Type B pancreatic cell (in vitro differentiated cells): ENCODE measurements around the gene HEPHL1. TPM values are rescaled to one million over a fixed set of nuclear protein-coding genes. Genes with fewer than 3 reads are reported as not detected.

Experiments used
- DNase-seq: peaks from one replicate; pipeline ENCODE4 v3.0.0; 2021; ENCODE audit warnings: mixed read lengths; ENCODE audit not compliant: unreplicated experiment; ENCODE audit errors: extremely low spot score
- H3K27ac Mint-ChIP-seq: 2 replicates; pipeline ENCODE4 v1.8.0; 2021; ENCODE audit warnings: mild to moderate bottlenecking, mixed read lengths
- H3K27me3 Mint-ChIP-seq: 2 replicates; pipeline ENCODE4 v1.8.0; 2021; ENCODE audit warnings: mixed read lengths
- H3K36me3 Mint-ChIP-seq: 2 replicates; pipeline ENCODE4 v1.8.0; 2021; ENCODE audit warnings: mixed read lengths
- H3K4me1 Mint-ChIP-seq: one replicate; pipeline ENCODE4 v1.8.0; 2021; ENCODE audit warnings: mixed read lengths; ENCODE audit not compliant: unreplicated experiment
- H3K4me3 Mint-ChIP-seq: 2 replicates; pipeline ENCODE4 v1.8.0; 2021; ENCODE audit warnings: mild to moderate bottlenecking, mixed read lengths
- H3K9me3 Mint-ChIP-seq: 2 replicates; pipeline ENCODE4 v1.8.0; 2021; ENCODE audit warnings: mixed read lengths
- CTCF ChIP-seq: fragments of 200-600 bp; sonication (generic); conservative IDR thresholded peaks from 2 replicates; pipeline ENCODE4 v1.5.0; 2021; ENCODE audit warnings: antibody characterized with exemption, mild to moderate bottlenecking
- total RNA-seq: library from RNA; stranded (reverse); gene quantifications from 2 replicates; pipeline ENCODE4 v1.2.1, GENCODE V29; 2021; ENCODE audit warnings: low replicate concordance

Gene HEPHL1
- total RNA-seq, 1 donor from 2014 or later = not detected

- no peak overlapping the region for H3K4me3 Mint-ChIP-seq
- TF ChIP-seq CTCF = no peak
- H3K27ac Mint-ChIP-seq = no peak overlapping the region
- H3K4me1 Mint-ChIP-seq = no peaks in the 10 kb centered on the region
- no peaks in the 10 kb centered on the region for H3K27me3 Mint-ChIP-seq
- no peaks in the 10 kb centered on the region for H3K9me3 Mint-ChIP-seq
- no peak for DNase-seq
- H3K36me3 Mint-ChIP-seq = no peaks in the 10 kb centered on the region
Measured at GRCh38 chr11:94025690-94026394, 4.7 kb downstream of the HEPHL1 start.

- no peak overlapping the region for H3K27ac Mint-ChIP-seq
- DNase-seq = no peak
- H3K4me1 Mint-ChIP-seq = no peaks in the 10 kb centered on the region
- TF ChIP-seq CTCF = no peak
- no peaks in the 10 kb centered on the region for H3K9me3 Mint-ChIP-seq
- H3K36me3 Mint-ChIP-seq = no peaks in the 10 kb centered on the region
- H3K4me3 Mint-ChIP-seq = no peak overlapping the region
- no peaks in the 10 kb centered on the region for H3K27me3 Mint-ChIP-seq
Measured at GRCh38 chr11:94027210-94027609, 6.1 kb downstream of the HEPHL1 start.

- Mint-ChIP-seq H3K4me1 (no peaks in the 10 kb centered on the region), H3K36me3 (no peaks in the 10 kb centered on the region), H3K9me3 (no peaks in the 10 kb centered on the region), H3K4me3 (no peak overlapping the region), H3K27ac (no peak overlapping the region), H3K27me3 (no peaks in the 10 kb centered on the region)
- DNase-seq = no peak
- TF ChIP-seq CTCF = no peak
Measured at GRCh38 chr11:94028436-94028835, 7.3 kb downstream of the HEPHL1 start.

- Mint-ChIP-seq H3K27ac (no peak overlapping the region), H3K36me3 (no peaks in the 10 kb centered on the region), H3K4me3 (no peak overlapping the region), H3K9me3 (no peaks in the 10 kb centered on the region), H3K27me3 (no peaks in the 10 kb centered on the region), H3K4me1 (no peaks in the 10 kb centered on the region)
- no peak for TF ChIP-seq CTCF
- DNase-seq = no peak
Measured at GRCh38 chr11:94030059-94030458, 8.9 kb downstream of the HEPHL1 start.

GRCh38 chr11:94031625-94032024 lies 10.5 kb downstream of the HEPHL1 start:
- Mint-ChIP-seq H3K4me1 (no peaks in the 10 kb centered on the region), H3K9me3 (peaks cover 5% of the 10 kb centered on the region), H3K27me3 (no peaks in the 10 kb centered on the region), H3K36me3 (no peaks in the 10 kb centered on the region), H3K4me3 (no peak overlapping the region), H3K27ac (no peak overlapping the region)
- TF ChIP-seq CTCF = no peak
- no peak for DNase-seq
